Stomach (tissue), 4 donors: ENCODE measurements around the gene CSF1.
"Not testable (repeated sequence)": the region's sequence is repeated elsewhere in the genome, so short reads cannot be mapped to it uniquely, and the experiment has no call there.

Source experiments
- POLR2A ChIP-seq, 4 donors: fragments of 450-650 bp; IDR thresholded peaks; one replicate each; pipeline ENCODE4 v1.6.1; 2016; ENCODE audit warnings: antibody characterized with exemption in 4 of 4, control low read depth in 2 of 4, mild to moderate bottlenecking in 1 of 4, moderate library complexity in 1 of 4
- TF ChIP-seq, protein P1 (sequence below), 7 experiments: fragments of 450-650 bp in 4 of 7; fragments of 200-600 bp in 3 of 7; sonication (generic) in 3 of 7; IDR thresholded peaks; one replicate each; pipeline ENCODE4 v1.5.1; 2016 to 2019; ENCODE audit warnings: antibody characterized with exemption in 7 of 7, control low read depth in 2 of 7, mild to moderate bottlenecking in 1 of 7

DNA sequence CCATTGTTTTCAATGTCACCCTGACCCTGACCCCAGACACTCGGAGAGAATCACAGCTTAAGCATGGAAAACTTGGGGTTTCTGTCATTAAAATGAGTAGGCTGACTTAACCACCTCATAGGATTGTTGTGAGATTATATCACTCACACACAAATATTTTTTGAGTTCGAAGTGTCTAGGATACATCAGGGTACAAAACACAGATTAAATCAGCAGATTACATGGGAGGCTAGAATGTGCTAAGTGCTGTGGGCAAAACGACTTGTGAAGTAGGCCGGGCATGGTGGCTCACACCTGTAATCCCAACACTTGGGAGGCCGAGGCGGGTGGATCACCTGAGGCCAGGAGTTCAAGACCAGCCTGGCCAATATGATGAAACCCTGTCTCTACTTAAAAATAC lies 31.3 kb upstream of the CSF1 start:
- not testable (repeated sequence) for TF ChIP-seq POLR2A (IDR thresholded peaks at IDR 0.05)
- TF ChIP-seq, protein P1, sequence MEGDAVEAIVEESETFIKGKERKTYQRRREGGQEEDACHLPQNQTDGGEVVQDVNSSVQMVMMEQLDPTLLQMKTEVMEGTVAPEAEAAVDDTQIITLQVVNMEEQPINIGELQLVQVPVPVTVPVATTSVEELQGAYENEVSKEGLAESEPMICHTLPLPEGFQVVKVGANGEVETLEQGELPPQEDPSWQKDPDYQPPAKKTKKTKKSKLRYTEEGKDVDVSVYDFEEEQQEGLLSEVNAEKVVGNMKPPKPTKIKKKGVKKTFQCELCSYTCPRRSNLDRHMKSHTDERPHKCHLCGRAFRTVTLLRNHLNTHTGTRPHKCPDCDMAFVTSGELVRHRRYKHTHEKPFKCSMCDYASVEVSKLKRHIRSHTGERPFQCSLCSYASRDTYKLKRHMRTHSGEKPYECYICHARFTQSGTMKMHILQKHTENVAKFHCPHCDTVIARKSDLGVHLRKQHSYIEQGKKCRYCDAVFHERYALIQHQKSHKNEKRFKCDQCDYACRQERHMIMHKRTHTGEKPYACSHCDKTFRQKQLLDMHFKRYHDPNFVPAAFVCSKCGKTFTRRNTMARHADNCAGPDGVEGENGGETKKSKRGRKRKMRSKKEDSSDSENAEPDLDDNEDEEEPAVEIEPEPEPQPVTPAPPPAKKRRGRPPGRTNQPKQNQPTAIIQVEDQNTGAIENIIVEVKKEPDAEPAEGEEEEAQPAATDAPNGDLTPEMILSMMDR (IDR thresholded peaks at IDR 0.05): not testable (repeated sequence)
